NT2/D1 (cell line): ENCODE measurements around the gene ZNF649.

Source experiments
- SUZ12 ChIP-seq: IDR thresholded peaks from 2 replicates; pipeline ENCODE4 v1.6.1; 2011; ENCODE audit not compliant: insufficient read length, insufficient read depth; ENCODE audit errors: extremely low read depth
- YY1 ChIP-seq: IDR thresholded peaks from 2 replicates; pipeline ENCODE4 v1.6.1; 2011; ENCODE audit not compliant: insufficient read length, insufficient read depth
- ZNF274 ChIP-seq: IDR thresholded peaks from 2 replicates; pipeline ENCODE4 v1.6.1; 2011; ENCODE audit warnings: mild to moderate bottlenecking, low read depth, low read length

DNA sequence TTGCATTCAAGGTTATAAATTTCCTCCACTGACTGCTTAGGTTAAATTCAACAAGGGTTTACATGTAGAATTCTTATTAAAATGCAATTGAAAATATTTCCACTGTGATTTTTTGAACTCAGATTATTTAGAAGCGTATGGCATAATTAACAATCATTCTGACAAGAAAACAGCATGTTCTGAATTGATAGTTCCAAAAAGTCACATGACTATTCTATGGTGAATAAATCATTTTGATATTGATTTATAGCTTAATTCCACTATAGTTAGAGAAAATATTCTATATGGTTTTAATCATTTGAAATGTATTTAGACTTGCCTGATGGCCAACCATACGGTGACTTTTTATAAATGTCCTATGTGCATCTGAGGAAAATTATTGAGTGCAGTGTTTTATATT is 20.1 kb downstream of the ZNF649 start:
- TF ChIP-seq YY1 (no peak), SUZ12 (no peak), ZNF274 (no peak)
